Measurements from ENCODE around the gene LSM8. TPM values are rescaled to one million over a fixed set of nuclear protein-coding genes. Genes with fewer than 3 reads are reported as not detected.
A peak's percentile ranks its signal among the peaks of the same experiment; 100 is the strongest.

LSM8 gene
- polyA plus RNA-seq, 1 donor (not counting 4 experiments of a cell fraction or from before 2014, with no cell fraction given): 50.2 TPM

- Histone ChIP-seq H3K4me3 (ENCODE audit: control insufficient read depth in 2 of 3, extremely low read depth in 1 of 3, insufficient read depth in 2 of 3, low read depth in 1 of 3, low read length in 3 of 3) (peak overlapping the region; percentile 76 to 99 (median 82)), H3K36me3 (ENCODE audit: control insufficient read depth in 2 of 2, extremely low read depth in 1 of 2, insufficient read depth in 2 of 2, low read length in 2 of 2) (peaks cover 0 to 3% of the 10 kb centered on the region in 2 experiments), H3K27me3 (ENCODE audit: control insufficient read depth, extremely low read depth, insufficient read depth, low read length) (no peaks in the 10 kb centered on the region), H3K9me3 (ENCODE audit: control insufficient read depth, low read depth, low read length) (no peaks in the 10 kb centered on the region), H2AFZ (ENCODE audit: control insufficient read depth, low read length) (peak overlapping the region; percentile 81), H3K4me2 (ENCODE audit: control insufficient read depth, extremely low read depth, insufficient read depth, low read depth, low read length) (peak overlapping the region; percentile 92), H3K9ac (ENCODE audit: control insufficient read depth, extremely low read depth, insufficient read depth, low read length) (peak overlapping the region; percentile 93), H3K4me1 (ENCODE audit: control insufficient read depth, extremely low read depth, insufficient read depth, low read length) (peaks cover 12% of the 10 kb centered on the region), H3K9me1 (ENCODE audit: control insufficient read depth, extremely low read depth, insufficient read depth, low read length) (no peaks in the 10 kb centered on the region), H4K20me1 (ENCODE audit: control insufficient read depth, extremely low read depth, insufficient read depth, low read length) (no peaks in the 10 kb centered on the region), H3K79me2 (ENCODE audit: control insufficient read depth, insufficient read depth, low read length) (peaks cover 41% of the 10 kb centered on the region), H3K27ac (ENCODE audit: control insufficient read depth, insufficient read depth, low read length) (peak overlapping the region; percentile 90)
- dilution Hi-C loops (cut with MboI; ENCODE audit: extremely low pct_ligation_motif_present, low sequenced_read_pairs): no loop called here
- DNase-seq (ENCODE audit: low read depth, low spot score): no peak
- FAIRE-seq: no peak
- no peak for TF ChIP-seq EZH2 (IDR thresholded peaks at IDR 0.05; ENCODE audit: low read length)
- TF ChIP-seq CTCF (optimal IDR thresholded peaks at IDR 0.05 in 1 of 3, IDR thresholded peaks at IDR 0.05 in 1 of 3, conservative IDR thresholded peaks at IDR 0.05 in 1 of 3; ENCODE audit: extremely low read depth in 1 of 3, insufficient read depth in 2 of 3, low read length in 3 of 3): no peak
Observed at GRCh38 chr7:118184565-118184940, 589 bp downstream of the LSM8 start.

- Histone ChIP-seq H3K9me1 (ENCODE audit: control insufficient read depth, extremely low read depth, insufficient read depth, low read length) (no peaks in the 10 kb centered on the region), H3K79me2 (ENCODE audit: control insufficient read depth, insufficient read depth, low read length) (peaks cover 41% of the 10 kb centered on the region), H3K27ac (ENCODE audit: control insufficient read depth, insufficient read depth, low read length) (peak overlapping the region; percentile 90), H3K36me3 (ENCODE audit: control insufficient read depth in 2 of 2, extremely low read depth in 1 of 2, insufficient read depth in 2 of 2, low read length in 2 of 2) (peaks cover 0 to 3% of the 10 kb centered on the region in 2 experiments), H3K27me3 (ENCODE audit: control insufficient read depth, extremely low read depth, insufficient read depth, low read length) (no peaks in the 10 kb centered on the region), H3K4me2 (ENCODE audit: control insufficient read depth, extremely low read depth, insufficient read depth, low read depth, low read length) (peak overlapping the region; percentile 92), H3K9me3 (ENCODE audit: control insufficient read depth, low read depth, low read length) (no peaks in the 10 kb centered on the region), H4K20me1 (ENCODE audit: control insufficient read depth, extremely low read depth, insufficient read depth, low read length) (no peaks in the 10 kb centered on the region), H3K9ac (ENCODE audit: control insufficient read depth, extremely low read depth, insufficient read depth, low read length) (peak overlapping the region; percentile 93), H2AFZ (ENCODE audit: control insufficient read depth, low read length) (no peak overlapping the region), H3K4me3 (ENCODE audit: control insufficient read depth in 2 of 3, extremely low read depth in 1 of 3, insufficient read depth in 2 of 3, low read depth in 1 of 3, low read length in 3 of 3) (peak overlapping the region; percentile 76 to 99 (median 82)), H3K4me1 (ENCODE audit: control insufficient read depth, extremely low read depth, insufficient read depth, low read length) (peaks cover 12% of the 10 kb centered on the region)
- dilution Hi-C loops (cut with MboI; ENCODE audit: extremely low pct_ligation_motif_present, low sequenced_read_pairs): no loop called here
- DNase-seq (ENCODE audit: low read depth, low spot score): no peak
- no peak for TF ChIP-seq CTCF (optimal IDR thresholded peaks at IDR 0.05 in 1 of 3, IDR thresholded peaks at IDR 0.05 in 1 of 3, conservative IDR thresholded peaks at IDR 0.05 in 1 of 3; ENCODE audit: extremely low read depth in 1 of 3, insufficient read depth in 2 of 3, low read length in 3 of 3)
- TF ChIP-seq EZH2 (IDR thresholded peaks at IDR 0.05; ENCODE audit: low read length): no peak
- no peak for FAIRE-seq
Observed at GRCh38 chr7:118185163-118185860, 1.3 kb downstream of the LSM8 start.

Data from keratinocyte (primary cell).